H1 (cell line): ENCODE data around the gene RABL6. TPM values are rescaled to one million over a fixed set of nuclear protein-coding genes. Genes with fewer than 3 reads are reported as not detected.
"Not testable (repeated sequence)": the region's sequence is repeated elsewhere in the genome, so short reads cannot be mapped to it uniquely, and the experiment has no call there.

ENCODE experiments used
- CTCF ChIA-PET: fragments of 300-600 bp; sonication (Branson Sonifier 250); formaldehyde crosslinking; loops from one replicate; lab custom pipeline; 2021; ENCODE audit not compliant: partially characterized antibody; lab: Charles Lee
- POLR2A ChIA-PET: fragments of 300-600 bp; sonication (Branson Sonifier 250); formaldehyde crosslinking; loops from one replicate; lab custom pipeline; 2021; ENCODE audit warnings: inconsistent platforms; ENCODE audit not compliant: partially characterized antibody; lab: Charles Lee
- DNase-seq, 2 experiments: peaks; one replicate each; pipeline versions ENCODE4 v3.0.0 to v3.0.0-alpha.2; 2010 to 2022; ENCODE audit warnings: low spot score in 2 of 2, low read depth in 1 of 2, mixed read lengths in 1 of 2
- FAIRE-seq: peaks from 2 replicates; lab custom pipeline; 2011; peaks lifted over from hg19 to GRCh38; lab: Jason Lieb, UNC
- H2AFZ ChIP-seq: 2 replicates; pipeline ENCODE4 v1.8.1; 2012; ENCODE audit warnings: low read length, inconsistent platforms
- H2AK5ac ChIP-seq: 2 replicates; pipeline ENCODE4 v1.6.1; 2013; ENCODE audit warnings: low read depth, low read length
- H2BK120ac ChIP-seq: replicated peaks from 2 replicates; pipeline ENCODE3; 2013; ENCODE audit warnings: low read depth, low read length, inconsistent platforms
- H2BK12ac ChIP-seq: 2 replicates; pipeline ENCODE4 v1.6.1; 2013; ENCODE audit warnings: low read depth, low read length
- H2BK15ac ChIP-seq: 2 replicates; pipeline ENCODE4 v1.6.1; 2013; ENCODE audit warnings: low read length
- H2BK20ac ChIP-seq: 2 replicates; pipeline ENCODE4 v1.6.1; 2013; ENCODE audit warnings: low read length
- H2BK5ac ChIP-seq: 2 replicates; pipeline ENCODE4 v1.6.1; 2013; ENCODE audit warnings: low read depth, low read length
- H3K14ac ChIP-seq: 2 replicates; pipeline ENCODE4 v1.6.1; 2013; ENCODE audit warnings: inconsistent platforms; ENCODE audit not compliant: insufficient read length
- H3K18ac ChIP-seq: 2 replicates; pipeline ENCODE4 v1.6.1; 2013; ENCODE audit warnings: low read length; ENCODE audit errors: extremely low read depth
- H3K23ac ChIP-seq: 2 replicates; pipeline ENCODE4 v1.6.1; 2013; ENCODE audit warnings: inconsistent platforms; ENCODE audit not compliant: insufficient read length
- H3K23me2 ChIP-seq: 2 replicates; pipeline ENCODE4 v1.6.1; 2013; ENCODE audit warnings: low read depth, low read length
- H3K27ac ChIP-seq: 2 replicates; pipeline ENCODE4 v1.6.1; 2011; ENCODE audit warnings: low read depth, low read length, inconsistent platforms
- H3K27me3 ChIP-seq, 4 experiments: replicated peaks in 1 of 4; 1 replicate in 1 of 4; 2 replicates in 3 of 4; pipeline versions ENCODE4 v1.6.1 to v1.8.1; 2011 to 2013; ENCODE audit warnings: low read length in 3 of 4, mild to moderate bottlenecking in 3 of 4, inconsistent platforms in 2 of 4, mixed read lengths in 2 of 4, moderate library complexity in 1 of 4; ENCODE audit not compliant: control insufficient read depth in 3 of 4, insufficient read depth in 3 of 4; ENCODE audit errors: extremely low read depth in 1 of 4
- H3K36me3 ChIP-seq, 4 experiments: 2 replicates each; pipeline versions ENCODE4 v1.6.1 to v1.8.1; 2011 to 2013; ENCODE audit warnings: mild to moderate bottlenecking in 4 of 4, low read length in 3 of 4, moderate library complexity in 2 of 4, control low read depth in 1 of 4, inconsistent platforms in 1 of 4; ENCODE audit not compliant: insufficient read depth in 4 of 4, control insufficient read depth in 2 of 4
- H3K4ac ChIP-seq: replicated peaks from 2 replicates; pipeline ENCODE3; 2013; ENCODE audit warnings: low read length, low read depth, mixed read lengths, inconsistent platforms; ENCODE audit not compliant: insufficient read length
- H3K4me1 ChIP-seq, 4 experiments: replicated peaks in 1 of 4; 1 replicate in 1 of 4; 2 replicates in 3 of 4; pipeline versions ENCODE4 v1.6.1 to v1.8.1; 2011 to 2013; ENCODE audit warnings: low read length in 3 of 4, inconsistent platforms in 2 of 4, mixed read lengths in 1 of 4; ENCODE audit not compliant: insufficient read depth in 4 of 4, control insufficient read depth in 3 of 4
- H3K4me2 ChIP-seq, 2 experiments: 2 replicates each; pipeline versions ENCODE4 v1.6.1 to v1.8.1; 2011 to 2013; ENCODE audit warnings: low read depth in 2 of 2, low read length in 2 of 2, control low read depth in 1 of 2, inconsistent platforms in 1 of 2, mild to moderate bottlenecking in 1 of 2; ENCODE audit not compliant: insufficient read depth in 1 of 2
- H3K4me3 ChIP-seq, 4 experiments: fragments of 200-600, 300-600 bp in 1 of 4; sonication (generic), shearing (Covaris generic), sonication (Bioruptor Twin) in 1 of 4; 2 replicates each; pipeline versions ENCODE4 v1.5.1 to v1.8.1; 2011 to 2016; ENCODE audit warnings: low read length in 4 of 4, low read depth in 3 of 4, control low read depth in 2 of 4, inconsistent platforms in 2 of 4, mild to moderate bottlenecking in 2 of 4, mixed read lengths in 1 of 4, moderate library complexity in 1 of 4; ENCODE audit not compliant: insufficient read depth in 2 of 4; ENCODE audit errors: extremely low read depth in 1 of 4
- H3K56ac ChIP-seq: replicated peaks from 2 replicates; pipeline ENCODE3; 2013; ENCODE audit warnings: low read depth, mild to moderate bottlenecking, mixed read lengths, low read length, inconsistent platforms; ENCODE audit not compliant: insufficient read length
- H3K79me1 ChIP-seq: 2 replicates; pipeline ENCODE4 v1.6.1; 2013; ENCODE audit warnings: low read depth, low read length, control low read depth
- H3K79me2 ChIP-seq, 2 experiments: 2 replicates each; pipeline versions ENCODE4 v1.6.1 to v1.8.1; 2012 to 2013; ENCODE audit warnings: low read length in 2 of 2, mild to moderate bottlenecking in 2 of 2, inconsistent platforms in 1 of 2; ENCODE audit not compliant: insufficient read depth in 2 of 2, control insufficient read depth in 1 of 2
- H3K9ac ChIP-seq, 4 experiments: replicated peaks in 1 of 4; 1 replicate in 1 of 4; 2 replicates in 3 of 4; pipeline versions ENCODE4 v1.6.1 to v1.8.1; 2011 to 2013; ENCODE audit warnings: low read depth in 3 of 4, low read length in 3 of 4, control low read depth in 2 of 4, mild to moderate bottlenecking in 2 of 4, moderate library complexity in 2 of 4, inconsistent platforms in 1 of 4; ENCODE audit errors: extremely low read depth in 1 of 4
- H3K9me3 ChIP-seq, 2 experiments: 2 replicates each; pipeline versions ENCODE4 v1.6.1 to v1.8.1; 2012 to 2013; ENCODE audit warnings: mild to moderate bottlenecking in 2 of 2, moderate library complexity in 2 of 2, control low read depth in 1 of 2, inconsistent platforms in 1 of 2, low read depth in 1 of 2, low read length in 1 of 2, mixed read lengths in 1 of 2; ENCODE audit not compliant: insufficient read depth in 2 of 2
- H4K20me1 ChIP-seq, 2 experiments: replicated peaks in 1 of 2; 2 replicates each; pipeline versions ENCODE3 to v1.8.1; 2011 to 2013; ENCODE audit warnings: inconsistent platforms in 2 of 2, low read length in 2 of 2, mild to moderate bottlenecking in 1 of 2; ENCODE audit not compliant: insufficient read depth in 2 of 2, control insufficient read depth in 1 of 2
- H4K5ac ChIP-seq: 2 replicates; pipeline ENCODE4 v1.6.1; 2013; ENCODE audit warnings: low read length, low read depth, mixed read lengths, inconsistent platforms; ENCODE audit not compliant: insufficient read length
- H4K8ac ChIP-seq: 2 replicates; pipeline ENCODE4 v1.8.0; 2013; ENCODE audit warnings: mild to moderate bottlenecking, moderate library complexity, low read length, inconsistent platforms; ENCODE audit not compliant: insufficient read depth; ENCODE audit errors: extremely low read depth
- H4K91ac ChIP-seq: replicated peaks from 2 replicates; pipeline ENCODE3; 2013; ENCODE audit warnings: low read length, mixed read lengths, inconsistent platforms; ENCODE audit not compliant: insufficient read length
- WGBS, 2 experiments: shearing (Covaris generic) in 1 of 2; methylation state at CpG; one replicate each; pipeline versions ENCODE4 v1.1.6 to v1.1.7; 2013 to 2015; ENCODE audit warnings: low lambda C conversion rate in 2 of 2, mixed read lengths in 2 of 2, inconsistent platforms in 1 of 2, low coverage in 1 of 2, missing lambda C conversion rate in 1 of 2; ENCODE audit not compliant: insufficient replicate concordance in 2 of 2, insufficient coverage in 1 of 2, insufficient read length in 1 of 2; ENCODE audit errors: extremely low coverage in 1 of 2, missing lambda C conversion rate in 1 of 2; 5-methylcytosine and 5-hydroxymethylcytosine counted together
- polyA plus RNA-seq, 7 experiments: library from polyadenylated mRNA; depleted of rRNA in 3 of 7; stranded (reverse) in 5 of 7; unstranded in 2 of 7; fragments of >200 nt in 5 of 7; fragments of 200-250 nt in 2 of 7; gene quantifications; 1 replicate in 5 of 7; 2 replicates in 1 of 7; 4 replicates in 1 of 7; pipeline versions ENCODE4 v1.2.1 to v1.2.3, GENCODE V29; 2011 to 2013; ENCODE audit warnings: missing spikeins in 2 of 7, mixed read lengths in 2 of 7
- total RNA-seq: library from RNA; stranded (reverse); fragmentation: NEBNext Ultra II Directional; extraction: Animal tissue kit (Norgen Biotek cat#: 25700); gene quantifications from 2 replicates; pipeline ENCODE4 v1.2.1, GENCODE V29; 2021
- TF ChIP-seq, protein P1 (sequence below): IDR thresholded peaks from 2 replicates; pipeline ENCODE4 v1.6.1; 2012; ENCODE audit warnings: inconsistent platforms

The RABL6 gene
- total and polyA plus RNA-seq, 2 of the 8 experiments (the other 6 are each of a cell fraction or from before 2014, with no cell fraction given) = 70.1 to 130 TPM

DNA sequence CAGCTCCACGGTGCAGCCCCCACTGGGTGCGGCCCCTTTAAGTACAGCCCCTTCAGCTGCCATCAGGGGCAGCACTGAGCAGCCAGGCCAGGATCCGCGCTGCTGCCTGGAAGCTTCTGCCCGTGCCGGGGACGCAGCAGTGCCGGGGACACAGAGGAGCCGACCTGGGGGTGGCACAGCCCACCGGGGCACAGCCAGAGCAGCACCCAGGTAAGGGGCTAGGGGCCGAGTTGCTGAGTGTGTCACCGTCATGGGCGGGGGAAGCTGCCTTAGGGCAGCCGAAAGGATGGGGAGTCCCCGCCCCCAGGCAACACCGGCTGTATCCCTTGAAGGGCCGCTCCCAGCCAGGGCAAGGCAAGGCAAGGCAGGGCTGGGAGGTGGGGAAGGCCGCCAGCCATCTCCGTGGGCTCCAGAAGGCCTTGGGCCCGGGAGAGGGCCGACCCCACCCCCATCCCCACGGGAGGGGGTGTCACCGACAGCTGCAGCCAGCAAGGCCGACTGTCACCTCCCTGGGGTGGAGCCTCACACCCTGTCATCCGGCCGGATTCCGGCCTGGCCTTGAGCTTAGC, 34.7 kb downstream of the RABL6 start, which contains the start of gene AJM1 (continued):
- TF ChIP-seq, protein P1, sequence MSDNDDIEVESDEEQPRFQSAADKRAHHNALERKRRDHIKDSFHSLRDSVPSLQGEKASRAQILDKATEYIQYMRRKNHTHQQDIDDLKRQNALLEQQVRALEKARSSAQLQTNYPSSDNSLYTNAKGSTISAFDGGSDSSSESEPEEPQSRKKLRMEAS = peak; percentile 61
- TF ChIP-seq, all 59 proteins: peak for 8; not testable (repeated sequence) for 51

DNA sequence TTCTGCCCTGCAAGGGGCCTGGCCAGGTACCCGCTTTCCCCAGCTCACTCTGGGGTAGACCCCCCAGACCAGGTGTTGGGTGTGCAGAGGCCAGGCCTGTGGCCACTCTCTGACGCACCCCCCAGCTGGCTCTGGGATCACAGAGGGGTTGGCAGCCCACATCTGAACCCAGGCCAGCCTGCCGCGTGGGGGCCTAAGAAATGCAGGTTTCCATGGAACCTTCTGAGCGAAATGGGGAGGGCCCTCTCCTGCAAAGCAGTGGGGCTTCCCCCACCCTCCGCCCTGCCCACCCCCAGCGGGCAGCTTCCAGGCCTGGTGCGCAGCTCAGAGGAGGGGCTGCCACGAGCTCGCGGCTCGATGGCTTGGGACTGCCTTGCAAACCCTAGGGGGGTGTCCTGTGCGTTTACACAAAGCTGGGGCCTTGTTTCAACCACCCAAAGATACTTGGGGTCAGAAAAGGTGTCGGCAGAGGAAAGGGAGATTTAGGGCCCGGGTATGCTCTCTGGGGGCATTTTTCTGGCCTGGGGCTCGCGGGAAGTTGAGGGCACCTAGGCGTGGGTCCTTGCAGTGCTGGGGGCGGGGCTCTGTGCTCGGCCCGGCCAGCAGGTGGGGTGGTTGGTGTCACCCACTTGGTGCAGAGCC, 35.5 kb downstream of the RABL6 start:
- not testable (repeated sequence) for H4K8ac ChIP-seq, H3K9me3 ChIP-seq, H3K4me3 ChIP-seq, H2BK5ac ChIP-seq, H2AFZ ChIP-seq, H3K23ac ChIP-seq, H2BK15ac ChIP-seq, H2BK120ac ChIP-seq, H3K14ac ChIP-seq, H3K56ac ChIP-seq, H3K27ac ChIP-seq, H4K20me1 ChIP-seq, H3K79me1 ChIP-seq, H4K91ac ChIP-seq, FAIRE-seq, H3K4ac ChIP-seq, H3K9ac ChIP-seq, H2BK20ac ChIP-seq, H2AK5ac ChIP-seq, H3K79me2 ChIP-seq, H3K18ac ChIP-seq, H4K5ac ChIP-seq, H3K4me2 ChIP-seq, DNase-seq, H2BK12ac ChIP-seq
- Histone ChIP-seq H3K23me2 (peaks cover 10% of the 10 kb centered on the region), H3K4me1 (peaks cover 5 to 32% (median 20%) of the 10 kb centered on the region in 4 experiments), H3K36me3 (peaks cover 0 to 19% (median 4%) of the 10 kb centered on the region in 4 experiments; a peak in 2 of 8 replicates), H3K27me3 (peaks cover 2 to 12% (median 7%) of the 10 kb centered on the region in 4 experiments; a peak in 6 of 7 replicates)
- POLR2A ChIA-PET = interaction anchor here (0.8 to 20.5 kb wide), 8 partner anchors 7 to 153 kb away, joined by 3 to 248 read pairs (median 12); partner anchors contain the start of genes CLIC3, MAMDC4 and RABL6
- CTCF ChIA-PET = interaction anchor here (0.5 to 8.9 kb wide), 31 partner anchors 8 to 221 kb away, joined by 3 to 131 read pairs (median 4); partner anchors contain the start of genes ABCA2, LCN8, MAMDC4 and RABL6
- WGBS, 2 experiments = 64% methylated on average over 9 of the region's 21 CpGs; no CpG with 5 or more reads in 1 of the 2 experiments
